GM12891 (cell line): ENCODE results near the gene HMG20A.
A peak's percentile ranks its signal among the peaks of the same experiment; 100 is the strongest.
"Not testable (repeated sequence)": the region's sequence is repeated elsewhere in the genome, so short reads cannot be mapped to it uniquely, and the experiment has no call there.

Experiments
- DNase-seq: peaks from one replicate; pipeline ENCODE4 v3.0.0; 2011; ENCODE audit warnings: low spot score; ENCODE audit not compliant: insufficient read length
- FAIRE-seq: peaks from 2 replicates; lab custom pipeline; 2011; peaks lifted over from hg19 to GRCh38; lab: Jason Lieb, UNC
- PAX5 ChIP-seq: IDR thresholded peaks from 2 replicates; pipeline ENCODE4 v1.6.1; 2011; ENCODE audit warnings: low read length, moderate library complexity, mild to moderate bottlenecking; ENCODE audit not compliant: insufficient read depth, severe bottlenecking
- POLR2A ChIP-seq: IDR thresholded peaks from 2 replicates; pipeline ENCODE4 v1.6.1; 2011; ENCODE audit warnings: low read depth, low read length, control low read depth
- POLR2AphosphoS5 ChIP-seq: IDR thresholded peaks from 2 replicates; pipeline ENCODE4 v1.6.1; 2011; ENCODE audit warnings: low read depth, low read length, control low read depth
- POU2F2 ChIP-seq: IDR thresholded peaks from 2 replicates; pipeline ENCODE4 v1.6.1; 2011; ENCODE audit warnings: low read depth, mild to moderate bottlenecking, control low read depth, low read length, moderate library complexity
- SPI1 ChIP-seq: IDR thresholded peaks from 2 replicates; pipeline ENCODE4 v1.6.1; 2011; ENCODE audit warnings: low read depth, low read length, control low read depth
- TAF1 ChIP-seq: IDR thresholded peaks from 2 replicates; pipeline ENCODE4 v1.6.1; 2011; ENCODE audit warnings: low read depth, low read length, control low read depth

Gene HMG20A

GRCh38 chr15:77406846-77407245 is 13.8 kb upstream of the HMG20A start:
- FAIRE-seq: no peak
- TF ChIP-seq TAF1: no peak
- TF ChIP-seq POLR2AphosphoS5: no peak
- no peak for TF ChIP-seq SPI1
- no peak for TF ChIP-seq PAX5
- TF ChIP-seq POU2F2: no peak
- no peak for TF ChIP-seq POLR2A
- no peak for DNase-seq

GRCh38 chr15:77409259-77410156 is 11.2 kb upstream of the HMG20A start:
- DNase-seq (no peak), FAIRE-seq (peak; percentile 72)
- TF ChIP-seq PAX5: no peak
- TF ChIP-seq SPI1: 0 out of 2 replicates have a peak, but pooled peaks have one; percentile 18

- DNase-seq, FAIRE-seq: not testable (repeated sequence)
Observed at GRCh38 chr15:77410157-77410500, 10.6 kb upstream of the HMG20A start.

- DNase-seq (no peak), FAIRE-seq (no peak)
- TF ChIP-seq TAF1: no peak
- no peak for TF ChIP-seq PAX5
- TF ChIP-seq SPI1: no peak
- TF ChIP-seq POLR2AphosphoS5: no peak
- TF ChIP-seq POLR2A: no peak
Observed at GRCh38 chr15:77410701-77411618, 9.7 kb upstream of the HMG20A start.

- no peak for FAIRE-seq
- no peak for DNase-seq
- TF ChIP-seq PAX5 (no peak), SPI1 (no peak), POU2F2 (no peak), POLR2AphosphoS5 (no peak), POLR2A (no peak), TAF1 (no peak)
Observed at GRCh38 chr15:77411619-77411976, 9.1 kb upstream of the HMG20A start.

- FAIRE-seq (no peak), DNase-seq (no peak)
- TF ChIP-seq POLR2A (no peak), TAF1 (no peak), SPI1 (no peak), PAX5 (no peak), POU2F2 (no peak)
Observed at GRCh38 chr15:77412972-77413698, 7.6 kb upstream of the HMG20A start.

- DNase-seq: no peak
- no peak for FAIRE-seq
- TF ChIP-seq POU2F2: no peak
- TF ChIP-seq SPI1: no peak
- TF ChIP-seq POLR2A: no peak
- TF ChIP-seq PAX5: no peak
- no peak for TF ChIP-seq POLR2AphosphoS5
- TF ChIP-seq TAF1: no peak
Observed at GRCh38 chr15:77413699-77414349, 6.9 kb upstream of the HMG20A start.

GRCh38 chr15:77414789-77415442 is 5.8 kb upstream of the HMG20A start:
- FAIRE-seq: no peak
- TF ChIP-seq PAX5: no peak
- TF ChIP-seq POLR2A: no peak
- no peak for DNase-seq

GRCh38 chr15:77415450-77416147 is 5.1 kb upstream of the HMG20A start:
- DNase-seq (no peak), FAIRE-seq (no peak)
- no peak for TF ChIP-seq TAF1
- TF ChIP-seq POLR2A: no peak
- no peak for TF ChIP-seq POU2F2
- TF ChIP-seq SPI1: no peak
- TF ChIP-seq PAX5: no peak
- TF ChIP-seq POLR2AphosphoS5: no peak
